Measurements from ENCODE around the gene SIK3.

The SIK3 gene

GRCh38 chr11:116973270-116973669, 125.0 kb downstream of the SIK3 start:
- in situ Hi-C loops (cut with MboI; ENCODE audit: low sequenced_read_pairs): no loop called here

- in situ Hi-C loops (cut with MboI; ENCODE audit: low sequenced_read_pairs): no loop called here
These were observed 125.5 kb downstream of the SIK3 start for GRCh38 chr11:116972691-116973090.

GRCh38 chr11:116970485-116971292, 127.5 kb downstream of the SIK3 start:
- in situ Hi-C loops (cut with MboI; ENCODE audit: low sequenced_read_pairs): no loop called here

GRCh38 chr11:116969694-116970093, 128.5 kb downstream of the SIK3 start:
- in situ Hi-C loops (cut with MboI; ENCODE audit: low sequenced_read_pairs): no loop called here

GRCh38 chr11:116964269-116964668, 134.0 kb downstream of the SIK3 start:
- in situ Hi-C loops (cut with MboI; ENCODE audit: low sequenced_read_pairs): no loop called here

- in situ Hi-C loops (cut with MboI; ENCODE audit: low sequenced_read_pairs): no loop called here
These were observed 134.4 kb downstream of the SIK3 start for GRCh38 chr11:116963813-116964212.

GRCh38 chr11:116962108-116962507, 136.1 kb downstream of the SIK3 start:
- in situ Hi-C loops (cut with MboI; ENCODE audit: low sequenced_read_pairs): no loop called here

GRCh38 chr11:116960930-116961329, 137.3 kb downstream of the SIK3 start:
- in situ Hi-C loops (cut with MboI; ENCODE audit: low sequenced_read_pairs): no loop called here

- in situ Hi-C loops (cut with MboI; ENCODE audit: low sequenced_read_pairs): no loop called here
These were observed 140.0 kb downstream of the SIK3 start for GRCh38 chr11:116958246-116958645.

GRCh38 chr11:116955949-116956348, 142.3 kb downstream of the SIK3 start:
- in situ Hi-C loops (cut with MboI; ENCODE audit: low sequenced_read_pairs): no loop called here

GRCh38 chr11:116955548-116955947, 142.7 kb downstream of the SIK3 start:
- in situ Hi-C loops (cut with MboI; ENCODE audit: low sequenced_read_pairs): no loop called here

GRCh38 chr11:116953530-116954285, 144.5 kb downstream of the SIK3 start:
- in situ Hi-C loops (cut with MboI; ENCODE audit: low sequenced_read_pairs): no loop called here

- in situ Hi-C loops (cut with MboI; ENCODE audit: low sequenced_read_pairs): no loop called here
These were observed 146.5 kb downstream of the SIK3 start for GRCh38 chr11:116951762-116952161.

- in situ Hi-C loops (cut with MboI; ENCODE audit: low sequenced_read_pairs): no loop called here
These were observed 148.0 kb downstream of the SIK3 start for GRCh38 chr11:116950210-116950609.

GRCh38 chr11:116948391-116948790, 149.8 kb downstream of the SIK3 start:
- in situ Hi-C loops (cut with MboI; ENCODE audit: low sequenced_read_pairs): no loop called here

- in situ Hi-C loops (cut with MboI; ENCODE audit: low sequenced_read_pairs): no loop called here
These were observed 151.8 kb downstream of the SIK3 start for GRCh38 chr11:116946414-116946813.

- in situ Hi-C loops (cut with MboI; ENCODE audit: low sequenced_read_pairs): no loop called here
These were observed 158.7 kb downstream of the SIK3 start for GRCh38 chr11:116939499-116939898.

- in situ Hi-C loops (cut with MboI; ENCODE audit: low sequenced_read_pairs): no loop called here
These were observed 159.7 kb downstream of the SIK3 start for GRCh38 chr11:116938471-116939070.

GRCh38 chr11:116936754-116937446, 161.3 kb downstream of the SIK3 start:
- in situ Hi-C loops (cut with MboI; ENCODE audit: low sequenced_read_pairs): no loop called here

GRCh38 chr11:116935514-116935913, 162.7 kb downstream of the SIK3 start:
- in situ Hi-C loops (cut with MboI; ENCODE audit: low sequenced_read_pairs): no loop called here

- in situ Hi-C loops (cut with MboI; ENCODE audit: low sequenced_read_pairs): no loop called here
These were observed 163.1 kb downstream of the SIK3 start for GRCh38 chr11:116935089-116935488.
